HG02938 (cell line): Measurements from ENCODE around the gene MED26.
A peak's percentile ranks its signal among the peaks of the same experiment; 100 is the strongest.
"Not testable (repeated sequence)": the region's sequence is repeated elsewhere in the genome, so short reads cannot be mapped to it uniquely, and the experiment has no call there.

Experiments
- ATAC-seq: cut with Tn5 transposase; IDR thresholded peaks from one replicate; pipeline ENCODE4 v1.9.1; 2021; ENCODE audit warnings: mild to moderate bottlenecking, moderate library complexity; ENCODE audit not compliant: unreplicated experiment

MED26 gene

GRCh38 chr19:16628183-16628983 lies at the start of gene MED26:
MED26 (minus strand) TSS chr19:16628204; CDS start chr19:16627943, 261 bp downstream.
- peak; percentile 78 for ATAC-seq

GRCh38 chr19:16677055-16677454 lies 49.1 kb upstream of the MED26 start:
- ATAC-seq, result no peak

GRCh38 chr19:16676101-16676798 lies 48.2 kb upstream of the MED26 start:
- ATAC-seq, result no peak

- ATAC-seq, result not testable (repeated sequence)
Measured at GRCh38 chr19:16673839-16674238, 45.8 kb upstream of the MED26 start.

- ATAC-seq, result no peak
Measured at GRCh38 chr19:16673231-16673630, 45.2 kb upstream of the MED26 start.

- ATAC-seq, result no peak
Measured at GRCh38 chr19:16671652-16672274, 43.8 kb upstream of the MED26 start.

GRCh38 chr19:16670291-16670690 lies 42.3 kb upstream of the MED26 start:
- no peak for ATAC-seq

GRCh38 chr19:16668702-16669101 lies 40.7 kb upstream of the MED26 start:
- ATAC-seq, result not testable (repeated sequence)

GRCh38 chr19:16668176-16668575 lies 40.2 kb upstream of the MED26 start:
- no peak for ATAC-seq

- ATAC-seq, result no peak
Measured at GRCh38 chr19:16661480-16662034, 33.6 kb upstream of the MED26 start.

- no peak for ATAC-seq
Measured at GRCh38 chr19:16660763-16661479, 32.9 kb upstream of the MED26 start, which contains the start of gene TMEM38A. TMEM38A (plus strand) TSS chr19:16661139; CDS start chr19:16661218, 79 bp downstream.

GRCh38 chr19:16659832-16660708 lies 32.1 kb upstream of the MED26 start, which contains the start of gene SMIM7:
SMIM7 (minus strand) TSS chr19:16660144; CDS start chr19:16660110, 34 bp downstream.
- ATAC-seq, result peak; percentile 84

- no peak for ATAC-seq
Measured at GRCh38 chr19:16659464-16659831, 31.4 kb upstream of the MED26 start.

- ATAC-seq, result no peak
Measured at GRCh38 chr19:16657384-16657783, 29.4 kb upstream of the MED26 start.

- ATAC-seq, result no peak
Measured at GRCh38 chr19:16655727-16656126, 27.7 kb upstream of the MED26 start.

GRCh38 chr19:16654627-16655026 lies 26.6 kb upstream of the MED26 start:
- no peak for ATAC-seq

GRCh38 chr19:16654140-16654539 lies 26.1 kb upstream of the MED26 start:
- no peak for ATAC-seq

- ATAC-seq, result no peak
Measured at GRCh38 chr19:16652854-16653253, 24.9 kb upstream of the MED26 start.

- ATAC-seq, result not testable (repeated sequence)
Measured at GRCh38 chr19:16651421-16652188, 23.6 kb upstream of the MED26 start.
